Testis (tissue), 2 donors: ENCODE results near the gene ADAT1.

Experiments
- POLR2A ChIP-seq: fragments of 450-650 bp; IDR thresholded peaks from one replicate; pipeline ENCODE4 v1.6.1; 2017; ENCODE audit warnings: antibody characterized with exemption, mild to moderate bottlenecking, moderate library complexity
- TF ChIP-seq, protein P1 (sequence below), 3 experiments: fragments of 450-650 bp in 2 of 3; fragments of 200-600 bp in 1 of 3; sonication (generic) in 1 of 3; IDR thresholded peaks; one replicate each; pipeline ENCODE4 v1.5.1; 2016 to 2019; ENCODE audit warnings: antibody characterized with exemption in 3 of 3, mild to moderate bottlenecking in 2 of 3, moderate library complexity in 1 of 3

DNA sequence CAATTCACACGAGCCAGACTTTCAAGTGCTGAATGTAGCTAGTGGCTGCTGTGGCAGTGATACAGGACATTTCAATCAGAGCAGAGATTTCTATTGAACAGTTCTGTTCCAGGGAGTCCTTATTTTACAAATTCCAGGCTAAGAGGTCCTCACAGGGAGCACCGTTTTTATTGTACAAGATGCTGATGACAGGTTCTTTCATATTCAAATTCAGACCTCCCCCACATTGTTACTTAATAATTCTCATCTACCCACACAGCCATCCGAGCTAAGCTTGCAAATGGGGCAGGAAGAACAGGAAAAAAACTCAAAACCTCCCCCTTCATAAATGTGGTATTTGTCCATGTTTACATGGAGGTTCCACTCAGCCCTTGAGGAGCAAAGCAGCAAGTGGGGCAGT lies 47.1 kb downstream of the ADAT1 start:
- TF ChIP-seq, protein P1, sequence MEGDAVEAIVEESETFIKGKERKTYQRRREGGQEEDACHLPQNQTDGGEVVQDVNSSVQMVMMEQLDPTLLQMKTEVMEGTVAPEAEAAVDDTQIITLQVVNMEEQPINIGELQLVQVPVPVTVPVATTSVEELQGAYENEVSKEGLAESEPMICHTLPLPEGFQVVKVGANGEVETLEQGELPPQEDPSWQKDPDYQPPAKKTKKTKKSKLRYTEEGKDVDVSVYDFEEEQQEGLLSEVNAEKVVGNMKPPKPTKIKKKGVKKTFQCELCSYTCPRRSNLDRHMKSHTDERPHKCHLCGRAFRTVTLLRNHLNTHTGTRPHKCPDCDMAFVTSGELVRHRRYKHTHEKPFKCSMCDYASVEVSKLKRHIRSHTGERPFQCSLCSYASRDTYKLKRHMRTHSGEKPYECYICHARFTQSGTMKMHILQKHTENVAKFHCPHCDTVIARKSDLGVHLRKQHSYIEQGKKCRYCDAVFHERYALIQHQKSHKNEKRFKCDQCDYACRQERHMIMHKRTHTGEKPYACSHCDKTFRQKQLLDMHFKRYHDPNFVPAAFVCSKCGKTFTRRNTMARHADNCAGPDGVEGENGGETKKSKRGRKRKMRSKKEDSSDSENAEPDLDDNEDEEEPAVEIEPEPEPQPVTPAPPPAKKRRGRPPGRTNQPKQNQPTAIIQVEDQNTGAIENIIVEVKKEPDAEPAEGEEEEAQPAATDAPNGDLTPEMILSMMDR (IDR thresholded peaks at IDR 0.05), result no peak
- TF ChIP-seq POLR2A, result no peak
